HCT116 (cell line): ENCODE results near the gene CAB39. TPM values are rescaled to one million over a fixed set of nuclear protein-coding genes. Genes with fewer than 3 reads are reported as not detected.
"Not testable (repeated sequence)": the region's sequence is repeated elsewhere in the genome, so short reads cannot be mapped to it uniquely, and the experiment has no call there.

ENCODE experiments used
- ATAC-seq: fragments of 200-7000 bp; cut with Tn5 transposase; 2 replicates; pipeline ENCODE4 v1.9.1; 2020; ENCODE audit warnings: mild to moderate bottlenecking, moderate library complexity
- BruUV-seq: library from RNA; stranded (reverse); fragments of 400-500 nt; replicated peaks from 2 replicates; lab custom pipeline; 2021; lab: Mats Ljungman, UMichigan
- CTCF ChIA-PET: fragments of 300-600 bp; sonication (Branson Sonifier 250); formaldehyde crosslinking; loops from one replicate; lab custom pipeline; 2021; ENCODE audit warnings: antibody characterized with exemption; lab: Charles Lee
- POLR2A ChIA-PET: fragments of 300-600, 350-600 bp; sonication (Branson Sonifier 250); formaldehyde crosslinking; loops from one replicate; lab custom pipeline; 2021; ENCODE audit warnings: antibody characterized with exemption; lab: Charles Lee
- RAD21 ChIA-PET, 2 experiments: fragments of 300-600 bp; sonication (Branson Sonifier 250); formaldehyde crosslinking; loops; one replicate each; lab custom pipeline; 2023; ENCODE audit warnings: low total read pairs in 2 of 2; ENCODE audit not compliant: uncharacterized antibody in 2 of 2, unreplicated experiment in 2 of 2, low non-redundant PET in 1 of 2; lab: Charles Lee
- DNase-seq: peaks from one replicate; pipeline ENCODE4 v3.0.0-alpha.2; 2010; ENCODE audit warnings: low read depth, low spot score
- H2AFZ ChIP-seq: fragments of 200-600 bp; shearing (Covaris generic), sonication (generic); 2 replicates; pipeline ENCODE4 v1.6.1; 2017; ENCODE audit warnings: low read depth, mixed run types, mixed read lengths, antibody characterized with exemption, low read length; ENCODE audit not compliant: poor library complexity, severe bottlenecking
- H3K27ac ChIP-seq: 2 replicates; pipeline ENCODE4 v1.5.1; 2012; ENCODE audit warnings: low read depth, low read length
- H3K27me3 ChIP-seq: fragments of 200-600 bp; sonication (generic); 2 replicates; pipeline ENCODE4 v1.6.1; 2016; ENCODE audit warnings: mixed run types, low read length, mixed read lengths; ENCODE audit not compliant: insufficient read depth
- H3K36me3 ChIP-seq, 2 experiments: fragments of 200-500 bp in 1 of 2; fragments of 200-600 bp in 1 of 2; sonication (Bioruptor generic) in 1 of 2; sonication (generic) in 1 of 2; 2 replicates each; pipeline versions ENCODE4 v1.5.1 to v1.6.1; 2014 to 2016; ENCODE audit warnings: low read length in 2 of 2, inconsistent platforms in 1 of 2, mixed read lengths in 1 of 2, mixed run types in 1 of 2; ENCODE audit not compliant: insufficient read depth in 2 of 2, control insufficient read depth in 1 of 2
- H3K4me1 ChIP-seq, 2 experiments: fragments of 200-600 bp in 1 of 2; sonication (generic) in 1 of 2; 2 replicates each; pipeline versions ENCODE4 v1.5.1 to v1.6.1; 2012 to 2017; ENCODE audit warnings: low read length in 2 of 2, inconsistent platforms in 1 of 2, mild to moderate bottlenecking in 1 of 2, mixed read lengths in 1 of 2, mixed run types in 1 of 2, moderate library complexity in 1 of 2; ENCODE audit not compliant: insufficient read depth in 2 of 2, control insufficient read depth in 1 of 2
- H3K4me2 ChIP-seq: fragments of 200-600 bp; sonication (generic); 2 replicates; pipeline ENCODE4 v1.6.1; 2017; ENCODE audit warnings: mixed run types, low read length, mixed read lengths
- H3K4me3 ChIP-seq, 2 experiments: fragments of 200-600 bp in 1 of 2; sonication (generic) in 1 of 2; replicated peaks in 1 of 2; 2 replicates each; pipeline ENCODE4 v1.5.1; 2011 to 2016; ENCODE audit warnings: low read length in 2 of 2, control low read depth in 1 of 2, low read depth in 1 of 2, mild to moderate bottlenecking in 1 of 2, mixed read lengths in 1 of 2, mixed run types in 1 of 2
- H3K79me2 ChIP-seq: fragments of 200-600 bp; sonication (generic); 2 replicates; pipeline ENCODE4 v1.6.1; 2017; ENCODE audit warnings: mild to moderate bottlenecking, mixed run types, low read length, moderate library complexity, mixed read lengths; ENCODE audit not compliant: insufficient read depth
- H3K9ac ChIP-seq: fragments of 200-600 bp; sonication (generic); 2 replicates; pipeline ENCODE4 v1.6.1; 2016; ENCODE audit warnings: low read length, mixed read lengths
- H3K9me2 ChIP-seq: fragments of 200-600 bp; sonication (generic), shearing (Covaris generic); 2 replicates; pipeline ENCODE4 v1.6.1; 2017; ENCODE audit warnings: mixed run types, mild to moderate bottlenecking, moderate library complexity; ENCODE audit not compliant: insufficient read depth
- H3K9me3 ChIP-seq, 2 experiments: fragments of 200-500 bp in 1 of 2; fragments of 200-600 bp in 1 of 2; sonication (Bioruptor generic) in 1 of 2; sonication (generic) in 1 of 2; 2 replicates each; pipeline ENCODE4 v1.6.1; 2014 to 2017; ENCODE audit warnings: low read length in 2 of 2, mixed read lengths in 2 of 2, inconsistent platforms in 1 of 2, low read depth in 1 of 2, mild to moderate bottlenecking in 1 of 2, mixed run types in 1 of 2, moderate library complexity in 1 of 2; ENCODE audit not compliant: control insufficient read depth in 1 of 2, insufficient read depth in 1 of 2
- H4K20me1 ChIP-seq: fragments of 200-600 bp; sonication (generic), shearing (Covaris generic); 2 replicates; pipeline ENCODE4 v1.6.1; 2017; ENCODE audit warnings: mixed run types, mild to moderate bottlenecking, moderate library complexity; ENCODE audit not compliant: insufficient read depth
- ATF3 ChIP-seq: IDR thresholded peaks from 2 replicates; pipeline ENCODE4 v1.6.1; 2012
- EGR1 ChIP-seq: IDR thresholded peaks from 2 replicates; pipeline ENCODE4 v1.6.1; 2012; ENCODE audit warnings: low read depth
- FOSL1 ChIP-seq: IDR thresholded peaks from 2 replicates; pipeline ENCODE4 v1.6.1; 2012; ENCODE audit warnings: low read depth
- MAX ChIP-seq: IDR thresholded peaks from 2 replicates; pipeline ENCODE4 v1.6.1; 2012
- intact Hi-C: fragments of 100-400 bp; cut with micrococcal nuclease; formaldehyde crosslinking; loops from 2 replicates; pipeline ENCODE4 v1.10.0; 2022
- total RNA-seq: library from RNA; stranded (reverse); gene quantifications from one replicate; pipeline ENCODE4 v1.2.1, GENCODE V29; 2021; ENCODE audit not compliant: unreplicated experiment

Gene CAB39
- total RNA-seq, 1 experiment from 2014 or later: 63.6 TPM

GRCh38 chr2:230698753-230699152 is 13.9 kb upstream of the CAB39 start:
- ATAC-seq, H3K27ac ChIP-seq, H3K9me2 ChIP-seq, BruUV-seq, POLR2A ChIA-PET, H3K27me3 ChIP-seq, CTCF ChIA-PET, DNase-seq, H3K9ac ChIP-seq, H2AFZ ChIP-seq, H3K4me2 ChIP-seq, H3K4me3 ChIP-seq, H3K36me3 ChIP-seq, H3K9me3 ChIP-seq, RAD21 ChIA-PET, H3K79me2 ChIP-seq, H4K20me1 ChIP-seq, intact Hi-C loops: not testable (repeated sequence)
- peaks cover 0 to 34% of the 10 kb centered on the region in 2 experiments; a peak in 2 of 4 replicates for H3K4me1 ChIP-seq

- ChIA-PET POLR2A (no interaction called here), RAD21 (no interaction called here), CTCF (no interaction called here)
- Histone ChIP-seq H3K27ac (no peak overlapping the region), H4K20me1 (no peaks in the 10 kb centered on the region), H3K27me3 (no peaks in the 10 kb centered on the region), H3K9me2 (no peaks in the 10 kb centered on the region), H3K79me2 (no peaks in the 10 kb centered on the region), H3K4me2 (no peak overlapping the region), H2AFZ (no peak overlapping the region), H3K4me1 (peaks cover 0 to 24% of the 10 kb centered on the region in 2 experiments; a peak in 2 of 4 replicates), H3K9me3 (no peaks in the 10 kb centered on the region), H3K4me3 (no peak overlapping the region), H3K9ac (no peak overlapping the region), H3K36me3 (no peaks in the 10 kb centered on the region)
- no peak for ATAC-seq
- DNase-seq: no peak
- no TSS peak for BruUV-seq
- intact Hi-C loops: no loop called here
- TF ChIP-seq EGR1 (no peak), MAX (no peak), FOSL1 (no peak), ATF3 (no peak)
Observed at GRCh38 chr2:230700447-230700846, 12.2 kb upstream of the CAB39 start.
